Activated CD8-positive, alpha-beta memory T cell treated with anti-CD3 and anti-CD28 coated beads, Interleukin-2, amount 50 U/mL, for 48 hours (primary cell): ENCODE data around the gene NEO1.

Source experiments
- DNase-seq: peaks from one replicate; pipeline ENCODE4 v3.0.0-alpha.2; 2020

The NEO1 gene

GRCh38 chr15:73081321-73081958, 29.2 kb downstream of the NEO1 start:
- no peak for DNase-seq

GRCh38 chr15:73082812-73083211, 30.5 kb downstream of the NEO1 start:
- no peak for DNase-seq

GRCh38 chr15:73087098-73087497, 34.8 kb downstream of the NEO1 start:
- no peak for DNase-seq

- DNase-seq = no peak
These were observed 52.8 kb downstream of the NEO1 start for GRCh38 chr15:73105064-73105463.

- no peak for DNase-seq
These were observed 56.4 kb downstream of the NEO1 start for GRCh38 chr15:73108676-73109075.

- DNase-seq = no peak
These were observed 57.5 kb downstream of the NEO1 start for GRCh38 chr15:73109765-73110164.

GRCh38 chr15:73110201-73110600, 57.9 kb downstream of the NEO1 start:
- DNase-seq = no peak

GRCh38 chr15:73114064-73114463, 61.8 kb downstream of the NEO1 start:
- no peak for DNase-seq

- DNase-seq = no peak
These were observed 63.9 kb downstream of the NEO1 start for GRCh38 chr15:73116164-73116563.

- no peak for DNase-seq
These were observed 65.8 kb downstream of the NEO1 start for GRCh38 chr15:73118055-73118454.

GRCh38 chr15:73119478-73119877, 67.2 kb downstream of the NEO1 start:
- DNase-seq = no peak

- no peak for DNase-seq
These were observed 68.0 kb downstream of the NEO1 start for GRCh38 chr15:73120269-73120668.

GRCh38 chr15:73125219-73125618, 73.0 kb downstream of the NEO1 start:
- DNase-seq = no peak

GRCh38 chr15:73127302-73127936, 75.2 kb downstream of the NEO1 start:
- no peak for DNase-seq

GRCh38 chr15:73130830-73131229, 78.6 kb downstream of the NEO1 start:
- no peak for DNase-seq

- DNase-seq = no peak
These were observed 81.9 kb downstream of the NEO1 start for GRCh38 chr15:73134196-73134595.

- no peak for DNase-seq
These were observed 86.9 kb downstream of the NEO1 start for GRCh38 chr15:73139041-73139743.

GRCh38 chr15:73139744-73140553, 87.7 kb downstream of the NEO1 start:
- DNase-seq = no peak

GRCh38 chr15:73141216-73141900, 89.1 kb downstream of the NEO1 start:
- no peak for DNase-seq

- peak; percentile 58 for DNase-seq
These were observed 90.8 kb downstream of the NEO1 start for GRCh38 chr15:73142802-73143762.

- no peak for DNase-seq
These were observed 91.5 kb downstream of the NEO1 start for GRCh38 chr15:73143763-73144155.

GRCh38 chr15:73146419-73146818, 94.2 kb downstream of the NEO1 start:
- DNase-seq = no peak
